Type B pancreatic cell (in vitro differentiated cells): ENCODE data around the gene TMEM248. TPM values are rescaled to one million over a fixed set of nuclear protein-coding genes. Genes with fewer than 3 reads are reported as not detected.

Source experiments
- DNase-seq: peaks from one replicate; pipeline ENCODE4 v3.0.0; 2021; ENCODE audit warnings: mixed read lengths; ENCODE audit not compliant: unreplicated experiment; ENCODE audit errors: extremely low spot score
- H3K27ac Mint-ChIP-seq: 2 replicates; pipeline ENCODE4 v1.8.0; 2021; ENCODE audit warnings: mild to moderate bottlenecking, mixed read lengths
- H3K27me3 Mint-ChIP-seq: 2 replicates; pipeline ENCODE4 v1.8.0; 2021; ENCODE audit warnings: mixed read lengths
- H3K36me3 Mint-ChIP-seq: 2 replicates; pipeline ENCODE4 v1.8.0; 2021; ENCODE audit warnings: mixed read lengths
- H3K4me1 Mint-ChIP-seq: one replicate; pipeline ENCODE4 v1.8.0; 2021; ENCODE audit warnings: mixed read lengths; ENCODE audit not compliant: unreplicated experiment
- H3K4me3 Mint-ChIP-seq: 2 replicates; pipeline ENCODE4 v1.8.0; 2021; ENCODE audit warnings: mild to moderate bottlenecking, mixed read lengths
- H3K9me3 Mint-ChIP-seq: 2 replicates; pipeline ENCODE4 v1.8.0; 2021; ENCODE audit warnings: mixed read lengths
- total RNA-seq: library from RNA; stranded (reverse); gene quantifications from 2 replicates; pipeline ENCODE4 v1.2.1, GENCODE V29; 2021; ENCODE audit warnings: low replicate concordance
- TF ChIP-seq, protein P1 (sequence below): fragments of 200-600 bp; sonication (generic); conservative IDR thresholded peaks from 2 replicates; pipeline ENCODE4 v1.5.0; 2021; ENCODE audit warnings: antibody characterized with exemption, mild to moderate bottlenecking

The TMEM248 gene
- total RNA-seq, 1 donor from 2014 or later, result 71.6 TPM

DNA sequence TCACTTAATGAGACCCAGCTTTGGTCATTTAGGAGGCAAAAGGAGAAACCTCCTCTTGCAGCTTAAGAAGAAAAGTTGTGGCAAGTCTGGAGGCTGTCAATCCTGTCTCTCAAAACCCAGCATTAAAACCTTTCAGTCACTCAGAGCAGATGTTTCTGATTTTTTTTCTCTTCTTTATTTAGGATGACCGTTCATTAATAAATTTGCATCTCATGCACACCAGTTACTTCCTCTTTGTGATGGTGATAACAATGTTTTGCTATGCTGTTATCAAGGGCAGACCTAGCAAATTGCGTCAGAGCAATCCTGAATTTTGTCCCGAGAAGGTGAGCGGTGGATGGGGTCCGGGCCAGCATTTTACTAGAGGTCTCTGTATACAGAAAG is 32.0 kb downstream of the TMEM248 start:
- Mint-ChIP-seq H3K9me3 (no peaks in the 10 kb centered on the region), H3K27ac (peak overlapping the region; percentile 75), H3K36me3 (peaks cover 31% of the 10 kb centered on the region), H3K4me1 (peaks cover 5% of the 10 kb centered on the region), H3K27me3 (no peaks in the 10 kb centered on the region), H3K4me3 (no peak overlapping the region)
- no peak for DNase-seq
- TF ChIP-seq, protein P1, sequence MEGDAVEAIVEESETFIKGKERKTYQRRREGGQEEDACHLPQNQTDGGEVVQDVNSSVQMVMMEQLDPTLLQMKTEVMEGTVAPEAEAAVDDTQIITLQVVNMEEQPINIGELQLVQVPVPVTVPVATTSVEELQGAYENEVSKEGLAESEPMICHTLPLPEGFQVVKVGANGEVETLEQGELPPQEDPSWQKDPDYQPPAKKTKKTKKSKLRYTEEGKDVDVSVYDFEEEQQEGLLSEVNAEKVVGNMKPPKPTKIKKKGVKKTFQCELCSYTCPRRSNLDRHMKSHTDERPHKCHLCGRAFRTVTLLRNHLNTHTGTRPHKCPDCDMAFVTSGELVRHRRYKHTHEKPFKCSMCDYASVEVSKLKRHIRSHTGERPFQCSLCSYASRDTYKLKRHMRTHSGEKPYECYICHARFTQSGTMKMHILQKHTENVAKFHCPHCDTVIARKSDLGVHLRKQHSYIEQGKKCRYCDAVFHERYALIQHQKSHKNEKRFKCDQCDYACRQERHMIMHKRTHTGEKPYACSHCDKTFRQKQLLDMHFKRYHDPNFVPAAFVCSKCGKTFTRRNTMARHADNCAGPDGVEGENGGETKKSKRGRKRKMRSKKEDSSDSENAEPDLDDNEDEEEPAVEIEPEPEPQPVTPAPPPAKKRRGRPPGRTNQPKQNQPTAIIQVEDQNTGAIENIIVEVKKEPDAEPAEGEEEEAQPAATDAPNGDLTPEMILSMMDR, result no peak

DNA sequence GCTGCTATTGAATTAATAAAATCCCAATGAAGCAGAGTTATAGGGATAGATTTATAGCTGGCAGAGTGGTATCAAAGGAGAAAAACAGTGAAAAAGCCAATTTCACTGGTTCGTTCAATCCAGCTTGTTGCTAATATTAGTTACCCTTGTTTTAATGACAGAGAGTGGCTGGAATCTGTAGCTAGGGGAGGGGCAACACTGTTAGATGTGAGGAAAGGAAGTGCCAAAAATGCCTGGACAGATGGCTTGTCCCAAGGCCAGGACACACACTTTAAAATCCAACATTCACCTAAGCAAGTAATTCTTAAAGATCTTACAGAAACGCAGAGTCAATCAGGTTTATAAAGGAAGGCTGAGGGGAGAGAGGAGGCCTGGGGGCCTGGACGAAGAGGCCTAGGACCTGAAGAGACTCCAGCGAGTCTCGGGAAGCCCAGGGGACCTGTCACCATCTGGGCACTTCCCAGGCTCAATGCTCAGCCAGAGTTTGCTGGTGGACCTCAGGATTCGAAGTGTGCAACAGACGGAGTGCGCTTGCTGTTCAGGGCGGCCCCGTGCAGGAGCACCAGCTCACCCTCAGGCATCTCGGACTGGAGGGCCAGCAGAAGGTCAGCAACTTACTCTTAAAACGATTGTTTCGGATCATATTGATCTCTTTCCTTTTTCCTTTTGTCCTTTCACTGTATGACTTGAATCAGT is 36.7 kb downstream of the TMEM248 start:
- H3K27ac Mint-ChIP-seq, result no peak overlapping the region
- no peak overlapping the region for H3K4me3 Mint-ChIP-seq
- no peaks in the 10 kb centered on the region for H3K9me3 Mint-ChIP-seq
- H3K27me3 Mint-ChIP-seq, result no peaks in the 10 kb centered on the region
- DNase-seq, result no peak
- H3K36me3 Mint-ChIP-seq, result peaks cover 18% of the 10 kb centered on the region
- TF ChIP-seq, protein P1, result no peak
- peaks cover 5% of the 10 kb centered on the region for H3K4me1 Mint-ChIP-seq

DNA sequence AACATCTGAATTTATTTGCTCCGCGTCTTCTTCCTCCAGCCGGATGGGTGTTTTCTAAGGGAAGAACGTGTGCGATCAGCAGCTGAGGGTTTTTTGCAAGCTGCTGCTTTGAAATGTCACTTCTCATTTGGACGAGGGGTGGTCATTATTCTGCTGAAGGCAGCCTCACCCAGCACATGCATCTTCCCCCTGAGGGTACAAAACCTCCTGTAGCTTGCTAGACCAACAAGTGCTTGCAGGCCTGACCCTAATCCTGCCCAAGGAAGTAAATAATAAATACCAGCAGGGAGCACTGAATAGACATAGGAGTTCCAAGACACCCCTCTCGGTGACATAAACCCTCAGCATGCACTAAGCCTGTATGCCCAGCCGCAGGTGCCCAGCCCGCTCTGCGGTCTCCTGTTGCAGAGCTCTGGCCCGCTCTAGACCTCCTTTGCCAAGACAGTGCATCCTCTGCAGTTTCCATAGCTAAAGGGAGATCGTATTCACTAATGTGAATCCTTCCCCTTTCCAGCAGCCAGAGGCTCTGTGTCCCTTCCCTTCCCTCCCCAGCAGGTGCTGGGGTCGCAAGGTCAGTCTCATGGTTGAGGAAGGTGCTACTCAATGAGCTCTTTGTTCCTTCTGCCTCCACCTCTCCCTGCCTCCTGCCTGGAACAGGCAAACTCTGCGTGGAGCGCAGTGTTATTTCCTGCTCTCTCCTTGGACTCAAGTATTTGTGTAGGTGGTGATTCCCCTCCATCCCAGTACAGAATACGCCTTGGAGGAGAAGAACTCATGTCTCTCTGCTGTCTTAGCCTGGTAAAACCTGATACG is 37.7 kb downstream of the TMEM248 start:
- peaks cover 4% of the 10 kb centered on the region for H3K4me1 Mint-ChIP-seq
- no peak overlapping the region for H3K4me3 Mint-ChIP-seq
- no peaks in the 10 kb centered on the region for H3K27me3 Mint-ChIP-seq
- DNase-seq, result no peak
- peaks cover 18% of the 10 kb centered on the region for H3K36me3 Mint-ChIP-seq
- H3K9me3 Mint-ChIP-seq, result no peaks in the 10 kb centered on the region
- TF ChIP-seq, protein P1, result no peak
- H3K27ac Mint-ChIP-seq, result no peak overlapping the region

DNA sequence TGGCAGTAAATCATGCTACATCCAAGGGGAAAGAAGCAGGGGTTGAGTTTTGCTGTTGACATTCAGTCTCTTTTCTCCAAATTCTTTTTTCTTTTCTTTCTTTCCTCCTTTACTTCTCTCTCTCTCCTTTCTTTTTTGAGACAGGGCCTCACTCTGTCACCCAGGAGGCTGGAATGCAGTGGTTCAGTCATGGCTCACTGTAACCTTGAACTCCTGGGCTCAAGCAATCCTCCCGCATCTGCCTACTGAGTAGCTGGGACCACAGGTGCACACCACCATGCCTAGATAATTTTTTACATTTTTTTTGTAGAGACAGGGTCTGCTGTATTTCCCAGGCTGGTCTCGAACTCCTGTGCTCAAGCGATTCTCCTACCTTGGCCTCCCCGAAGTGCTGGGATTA is 39.2 kb downstream of the TMEM248 start:
- DNase-seq, result no peak
- Mint-ChIP-seq H3K36me3 (peaks cover 21% of the 10 kb centered on the region), H3K4me3 (no peak overlapping the region), H3K27ac (no peak overlapping the region), H3K4me1 (peaks cover 10% of the 10 kb centered on the region), H3K9me3 (no peaks in the 10 kb centered on the region), H3K27me3 (no peaks in the 10 kb centered on the region)
- TF ChIP-seq, protein P1, result no peak

DNA sequence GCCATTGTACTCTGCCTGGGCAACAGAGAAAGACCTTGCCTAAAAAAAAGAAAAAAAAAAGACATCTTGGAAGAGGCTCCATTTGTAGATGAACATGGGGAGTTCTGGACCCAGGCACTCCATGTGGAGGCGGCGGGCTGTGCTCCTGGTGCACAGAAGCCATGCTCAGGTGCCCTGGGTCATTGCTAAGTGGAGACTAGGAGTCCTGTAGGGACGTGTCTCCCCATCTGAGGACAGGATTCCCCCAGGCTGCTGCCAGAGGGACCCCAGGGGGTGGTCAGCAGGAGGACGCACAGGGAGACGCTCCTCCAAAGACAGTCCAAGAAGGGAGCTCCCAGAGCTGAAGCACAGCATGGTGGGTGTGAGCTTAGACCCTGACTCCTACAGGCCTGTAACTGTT is 40.1 kb downstream of the TMEM248 start:
- no peak overlapping the region for H3K27ac Mint-ChIP-seq
- H3K36me3 Mint-ChIP-seq, result peaks cover 19% of the 10 kb centered on the region
- H3K4me1 Mint-ChIP-seq, result peaks cover 10% of the 10 kb centered on the region
- no peaks in the 10 kb centered on the region for H3K9me3 Mint-ChIP-seq
- TF ChIP-seq, protein P1, result no peak
- no peak for DNase-seq
- H3K4me3 Mint-ChIP-seq, result no peak overlapping the region
- H3K27me3 Mint-ChIP-seq, result no peaks in the 10 kb centered on the region
